Stimulated activated CD4-positive, alpha-beta T cell treated with anti-CD3 and anti-CD28 coated beads, Interleukin-4, amount 100 ng/mL, for 4 hours (primary cell): Measurements from ENCODE around the gene MAP3K14.
A peak's percentile ranks its signal among the peaks of the same experiment; 100 is the strongest.
"Not testable (repeated sequence)": the region's sequence is repeated elsewhere in the genome, so short reads cannot be mapped to it uniquely, and the experiment has no call there.

Source experiments
- DNase-seq, 2 experiments: peaks; one replicate each; pipeline ENCODE4 v3.0.0-alpha.2; 2020

The MAP3K14 gene

DNA sequence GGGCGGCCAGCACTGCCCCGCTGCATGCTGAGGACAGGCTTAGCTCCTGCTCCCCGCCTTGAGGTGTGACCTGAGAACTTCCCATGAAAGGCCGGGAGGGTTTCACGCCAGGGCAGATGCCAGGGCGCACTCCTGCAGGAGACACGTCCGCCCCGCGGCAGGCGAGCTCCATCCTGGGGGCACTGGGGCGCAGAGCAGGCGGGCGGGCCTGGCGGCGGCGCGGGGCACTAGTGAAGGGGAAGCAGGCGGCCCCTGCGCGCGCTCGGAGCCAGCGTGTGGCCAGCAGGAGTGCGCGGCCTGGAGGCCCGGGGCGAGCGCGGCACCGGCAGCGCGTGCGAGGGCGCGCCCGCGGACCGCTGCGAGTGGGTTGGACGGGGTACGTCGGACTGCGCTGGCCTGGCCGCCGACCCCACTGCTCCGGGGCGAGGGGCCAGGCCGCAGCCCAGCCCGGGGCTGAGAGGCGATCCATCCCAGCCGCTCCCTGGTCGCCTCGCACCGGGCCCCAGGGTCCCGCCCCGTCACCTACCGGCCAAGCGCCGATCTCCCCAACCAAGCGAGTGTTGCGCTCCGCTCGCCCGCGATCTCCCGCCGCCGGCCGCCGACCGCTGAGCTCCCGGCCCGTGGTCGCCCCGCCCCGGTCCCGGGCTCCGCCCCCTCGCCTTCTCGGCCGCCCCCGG lies at the start of gene MAP3K14:
MAP3K14 (minus strand) TSS at position 587 of the 677 bp plus-strand sequence. CDS start 26,275 bp downstream, outside the sequence.
- DNase-seq: peak; percentile 41 to 56

DNA sequence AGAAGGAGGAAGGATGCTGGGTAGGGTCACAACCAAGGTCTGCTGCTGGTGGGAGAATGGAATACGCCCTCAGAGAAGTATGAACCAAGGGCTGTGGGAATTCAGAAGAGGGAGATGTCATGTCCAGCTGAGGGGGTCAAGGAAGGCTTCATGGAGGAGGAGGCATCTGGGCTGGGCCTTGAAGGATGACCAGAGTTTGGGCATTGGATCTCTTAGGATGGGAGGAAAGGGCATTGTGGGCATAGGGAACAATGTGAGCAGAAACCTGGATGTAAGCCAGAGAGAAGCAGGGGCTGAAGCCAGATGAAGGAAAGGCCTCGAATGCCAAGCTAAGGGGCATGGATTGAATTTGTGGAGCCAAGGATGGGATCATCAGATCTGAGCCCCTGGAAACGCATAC lies 49.2 kb upstream of the MAP3K14 start:
- DNase-seq: no peak

DNA sequence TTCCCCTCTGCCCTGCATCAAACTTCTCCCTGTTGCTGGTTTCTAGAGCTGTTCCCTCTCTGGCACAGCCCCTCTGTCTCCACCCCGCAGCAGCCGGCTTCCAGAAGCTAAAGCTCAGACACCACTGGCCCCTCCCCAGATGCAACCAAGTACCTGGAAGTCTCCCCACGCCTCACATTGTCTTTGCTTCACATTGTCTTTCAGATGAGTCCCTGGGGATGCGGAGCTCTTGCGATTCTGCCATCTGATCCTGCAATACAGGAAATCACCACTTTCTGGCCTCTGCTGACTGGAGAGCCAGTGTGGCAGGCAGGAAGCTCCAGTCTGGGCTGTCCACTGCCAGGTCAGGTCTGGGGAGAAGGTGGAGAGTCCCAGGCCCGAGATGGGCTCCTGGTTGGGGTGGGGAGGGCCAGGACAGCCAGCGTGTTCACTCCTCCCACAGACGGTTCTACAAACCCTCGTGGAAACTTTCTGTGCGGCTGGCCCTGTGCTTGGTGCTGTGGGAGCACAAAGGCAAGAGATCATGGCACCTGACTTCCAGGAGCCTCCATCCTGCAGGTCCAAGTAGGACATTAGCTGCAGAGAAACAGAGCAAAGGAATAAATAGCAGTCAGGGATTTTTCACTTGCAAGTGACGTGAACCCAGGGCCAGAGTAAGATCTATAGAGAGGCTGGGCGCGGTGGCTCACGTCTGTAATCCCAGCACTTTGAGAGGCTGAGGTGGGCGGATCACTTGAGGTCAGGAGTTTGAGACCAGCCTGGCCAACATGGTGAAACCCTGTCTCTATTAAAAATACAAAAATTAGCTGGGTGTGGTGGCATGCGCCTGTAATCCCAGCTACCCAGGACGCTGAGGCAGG lies 47.9 kb upstream of the MAP3K14 start:
- no peak for DNase-seq

DNA sequence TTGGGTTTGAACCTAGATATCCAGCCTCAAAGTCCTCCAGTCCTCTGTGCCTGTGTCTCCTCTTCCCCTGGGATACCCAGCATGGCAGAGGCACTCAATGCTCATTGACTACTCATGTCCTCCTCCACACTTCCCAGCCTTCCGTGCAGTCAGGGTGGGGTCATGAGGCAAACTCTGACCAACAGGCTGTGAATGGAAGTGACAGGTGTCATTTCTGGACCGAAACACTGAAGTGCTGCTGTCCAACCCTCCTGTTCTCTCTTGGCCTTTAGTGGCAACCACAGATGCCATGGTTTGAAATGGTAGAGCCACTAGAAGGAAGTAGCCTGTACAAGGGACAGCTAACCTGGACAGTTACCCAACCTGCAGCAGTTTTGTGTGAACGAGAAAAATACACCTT lies 46.7 kb upstream of the MAP3K14 start:
- no peak for DNase-seq

DNA sequence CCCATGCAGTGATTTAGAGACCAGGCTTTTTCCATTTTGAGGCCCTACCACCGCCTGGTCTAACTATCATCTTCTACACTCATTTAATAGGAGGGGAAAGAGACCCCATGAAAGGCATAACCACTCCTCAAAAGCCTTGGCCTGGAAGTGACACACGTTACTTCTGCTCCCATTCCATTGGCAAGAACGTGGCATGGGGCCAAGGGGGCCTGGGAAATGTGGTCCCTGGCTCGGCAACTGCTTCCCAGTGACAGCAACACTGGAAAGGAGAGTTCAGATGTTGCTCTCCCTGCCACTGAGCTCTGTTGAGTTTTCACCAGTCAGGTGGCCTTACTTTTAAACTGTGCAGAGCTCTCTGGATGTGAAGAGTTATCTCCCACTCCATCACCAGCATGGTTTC lies 45.2 kb upstream of the MAP3K14 start:
- no peak for DNase-seq

DNA sequence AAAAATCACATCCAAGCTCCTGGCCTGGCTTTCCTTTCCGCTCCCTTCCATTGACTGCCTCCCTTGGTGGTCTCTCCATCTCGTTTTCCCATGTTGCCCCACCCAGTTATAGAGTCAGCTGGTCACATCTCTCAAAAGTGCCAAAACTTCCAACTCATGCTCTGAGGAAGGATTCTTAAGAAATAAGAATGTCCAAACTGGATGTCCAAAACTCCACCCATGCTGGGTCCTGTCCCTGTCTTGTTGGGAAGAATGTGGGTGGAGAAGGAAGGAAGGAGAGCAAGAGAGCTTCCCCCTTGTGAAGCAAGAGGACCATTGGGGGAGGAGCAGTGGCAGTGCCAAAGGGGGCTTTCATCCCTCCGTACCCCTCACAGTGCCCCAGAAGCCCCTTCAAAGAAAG lies 44.6 kb upstream of the MAP3K14 start:
- no peak for DNase-seq

DNA sequence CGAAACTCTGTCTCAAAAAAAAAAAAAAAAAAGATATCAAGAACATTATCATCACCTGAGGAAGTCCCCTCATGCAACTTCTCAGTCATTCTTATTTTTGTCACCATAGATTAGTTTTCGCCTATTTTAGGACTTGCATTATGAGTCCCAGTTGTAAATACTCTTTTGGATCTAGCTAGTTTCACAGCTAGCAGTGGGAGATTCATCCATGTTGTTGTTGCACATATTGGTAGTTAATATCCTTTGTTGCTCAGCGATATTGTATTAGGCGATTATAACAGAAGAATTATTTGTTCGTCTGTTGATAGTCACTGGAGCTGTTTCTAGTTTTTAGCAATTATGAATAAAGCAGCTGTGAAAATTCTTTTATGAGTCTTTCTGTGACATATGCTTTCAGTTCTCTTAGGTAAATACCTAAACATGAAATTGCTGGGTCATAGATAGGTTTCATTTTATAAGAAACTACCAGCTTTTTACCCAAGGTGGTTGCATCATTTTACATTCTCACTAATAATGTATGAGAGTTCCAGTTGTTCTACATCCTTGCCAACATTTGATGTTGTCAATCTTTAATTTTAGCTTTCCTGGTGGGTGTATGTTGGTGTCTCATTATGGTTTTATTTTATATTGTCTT lies 40.7 kb upstream of the MAP3K14 start:
- DNase-seq: no peak

DNA sequence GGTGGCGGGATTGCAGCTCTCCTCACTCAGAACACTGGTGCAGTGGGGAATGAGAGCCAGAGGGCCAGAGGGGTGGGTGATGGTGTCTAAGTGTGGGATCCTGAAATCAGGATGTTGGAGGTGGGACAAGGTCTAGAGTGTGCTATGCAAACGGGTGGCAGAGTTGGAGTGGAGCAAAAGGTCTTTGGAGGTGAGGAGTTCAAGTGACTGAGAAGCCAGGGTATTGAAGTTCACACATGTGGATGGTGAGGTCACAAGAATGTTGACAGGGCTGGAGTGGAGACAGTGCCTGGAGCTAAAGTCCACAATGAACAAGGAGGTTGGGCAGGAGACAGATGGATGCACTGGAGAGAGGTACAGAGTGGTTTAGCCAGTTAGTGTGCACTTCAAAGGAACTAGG lies 38.3 kb upstream of the MAP3K14 start:
- DNase-seq: no peak

DNA sequence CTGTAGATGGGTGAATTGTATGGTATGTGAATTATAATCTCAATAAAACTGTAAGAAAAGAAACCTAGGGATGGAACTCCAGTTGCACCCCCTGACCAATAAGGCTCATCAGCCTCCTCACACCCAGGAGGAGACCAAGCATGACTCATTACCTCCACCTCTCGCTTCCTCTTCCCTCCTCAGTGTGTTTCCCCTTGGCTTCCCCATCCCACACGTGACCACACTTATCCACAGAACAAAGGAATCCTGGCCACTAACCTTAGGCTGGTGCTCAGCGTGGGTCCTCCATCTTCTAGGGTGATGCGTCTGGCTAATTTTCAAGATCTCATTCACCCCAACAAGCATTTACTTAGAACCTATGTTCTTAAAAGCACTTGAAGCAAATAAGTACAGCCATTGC lies 36.2 kb upstream of the MAP3K14 start:
- DNase-seq: peak; percentile 11 to 60

DNA sequence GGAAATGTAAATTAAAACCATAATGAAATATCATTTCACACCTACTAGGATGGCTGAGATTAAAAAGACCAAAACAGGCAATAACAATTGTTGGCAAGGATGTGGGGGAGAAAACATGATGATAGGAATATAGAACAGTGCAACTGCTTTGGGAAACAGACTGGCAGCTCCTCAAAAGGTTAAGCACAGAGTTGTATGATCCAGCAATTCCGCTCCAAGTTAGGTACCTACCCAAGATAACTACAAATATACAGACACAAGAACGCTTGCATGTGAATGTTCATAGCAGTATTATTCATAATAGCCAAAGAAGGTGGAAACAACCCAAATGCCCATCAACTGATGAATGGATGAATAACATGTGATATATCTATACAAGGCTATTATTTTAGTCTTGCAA lies 35.0 kb upstream of the MAP3K14 start:
- no peak for DNase-seq

DNA sequence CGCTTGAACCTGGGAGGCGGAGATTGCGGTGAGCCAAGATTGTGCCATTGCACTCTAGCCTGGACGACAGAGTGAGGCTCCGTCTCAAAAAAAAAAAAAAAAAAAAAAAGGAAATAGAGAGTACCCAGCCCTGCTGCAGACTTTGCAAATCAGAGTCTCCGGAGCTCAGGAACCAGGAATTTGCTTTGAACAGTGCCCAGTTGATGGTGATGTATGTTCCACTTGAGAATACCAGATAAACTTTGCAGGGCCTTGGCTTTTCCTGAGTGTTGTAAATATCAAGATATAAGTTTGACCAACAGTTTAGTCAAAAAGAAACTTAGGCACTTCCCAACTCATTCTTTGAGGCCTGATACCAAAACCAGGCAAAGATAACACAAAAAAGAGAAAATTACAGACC lies 30.6 kb upstream of the MAP3K14 start:
- DNase-seq: no peak

DNA sequence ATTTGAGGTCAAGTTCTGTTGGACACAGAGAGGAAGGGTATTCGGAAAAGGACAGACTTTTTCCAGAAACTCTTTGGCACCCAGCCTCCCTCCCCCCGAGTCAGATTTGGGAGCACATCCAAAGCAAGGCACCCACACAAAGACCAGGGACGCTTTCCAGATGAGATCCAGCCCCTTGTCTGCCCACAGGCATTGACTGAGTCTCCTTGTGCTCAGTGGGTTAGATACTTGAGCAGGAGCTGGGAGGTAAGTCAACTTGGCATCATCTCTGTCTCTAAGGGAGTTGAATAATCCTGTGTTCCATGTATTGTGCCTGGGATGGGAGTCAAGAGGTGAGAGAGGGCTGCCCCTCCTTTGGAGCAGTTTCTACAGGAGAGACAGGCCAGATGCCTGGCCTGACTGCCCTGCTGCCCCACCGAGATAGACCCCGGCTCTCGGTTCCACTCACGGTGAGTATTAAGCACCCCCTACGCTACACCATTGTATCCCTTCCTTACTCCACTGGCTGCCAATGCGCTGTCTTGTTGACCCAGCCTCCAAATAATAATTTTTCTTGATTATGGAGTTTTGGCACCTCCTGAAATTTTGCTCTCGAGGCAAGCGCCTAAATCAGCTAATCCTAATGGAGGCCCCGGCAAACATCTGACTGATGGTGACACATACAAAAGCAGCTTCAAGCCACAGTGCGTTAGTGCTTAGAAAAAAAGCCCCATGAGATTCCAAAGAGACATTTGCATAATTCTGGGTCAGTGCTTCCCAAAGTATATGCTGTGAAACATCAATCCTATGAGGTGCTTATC lies 29.6 kb upstream of the MAP3K14 start:
- DNase-seq: no peak

DNA sequence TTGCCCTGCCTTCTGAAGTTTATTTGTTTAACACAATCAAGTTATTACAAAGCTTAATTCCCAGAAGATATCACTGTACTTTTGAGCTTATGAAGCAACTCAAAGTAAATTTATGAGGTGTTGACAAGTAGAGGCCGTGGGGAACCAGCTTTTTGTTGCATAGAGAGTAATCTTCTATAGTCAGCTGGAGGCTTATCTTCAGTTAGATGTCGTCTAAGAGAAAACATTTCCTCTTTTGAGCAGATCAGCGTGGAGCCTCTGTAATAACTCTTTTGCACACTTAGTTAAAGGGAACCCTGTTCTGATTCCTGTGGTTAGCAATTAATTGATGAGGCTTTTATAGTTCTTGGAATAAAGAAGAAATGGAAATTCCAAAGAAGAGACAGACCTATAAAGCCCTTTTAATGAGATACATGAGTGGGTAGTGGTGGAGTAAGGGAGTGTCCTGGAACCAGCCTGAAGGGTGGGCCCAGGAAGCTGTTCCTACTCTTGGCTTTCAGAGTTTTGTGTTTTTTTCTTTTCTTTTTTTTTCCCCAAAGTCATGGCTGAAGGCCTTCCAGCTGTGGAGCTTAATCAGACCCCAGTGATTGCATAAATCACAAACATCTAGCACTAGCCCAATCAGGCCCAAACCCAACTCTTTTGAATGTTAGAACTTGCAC lies 28.9 kb upstream of the MAP3K14 start:
- DNase-seq: no peak

DNA sequence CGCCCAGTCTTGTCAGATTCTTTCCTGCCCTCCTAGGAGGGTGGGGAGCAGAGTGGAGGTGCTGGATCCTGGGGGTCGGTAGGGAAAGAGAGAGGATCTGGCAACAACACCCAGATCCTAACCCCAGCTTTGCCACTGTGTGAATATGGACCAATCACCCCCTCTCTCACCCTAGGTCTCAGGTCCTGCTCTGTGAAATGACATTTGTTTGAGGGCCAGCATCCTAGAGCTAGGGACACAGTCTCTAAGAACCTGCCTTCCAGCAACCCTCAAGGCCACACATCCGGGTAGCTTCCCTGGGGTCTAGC lies 28.4 kb upstream of the MAP3K14 start:
- DNase-seq: no peak

DNA sequence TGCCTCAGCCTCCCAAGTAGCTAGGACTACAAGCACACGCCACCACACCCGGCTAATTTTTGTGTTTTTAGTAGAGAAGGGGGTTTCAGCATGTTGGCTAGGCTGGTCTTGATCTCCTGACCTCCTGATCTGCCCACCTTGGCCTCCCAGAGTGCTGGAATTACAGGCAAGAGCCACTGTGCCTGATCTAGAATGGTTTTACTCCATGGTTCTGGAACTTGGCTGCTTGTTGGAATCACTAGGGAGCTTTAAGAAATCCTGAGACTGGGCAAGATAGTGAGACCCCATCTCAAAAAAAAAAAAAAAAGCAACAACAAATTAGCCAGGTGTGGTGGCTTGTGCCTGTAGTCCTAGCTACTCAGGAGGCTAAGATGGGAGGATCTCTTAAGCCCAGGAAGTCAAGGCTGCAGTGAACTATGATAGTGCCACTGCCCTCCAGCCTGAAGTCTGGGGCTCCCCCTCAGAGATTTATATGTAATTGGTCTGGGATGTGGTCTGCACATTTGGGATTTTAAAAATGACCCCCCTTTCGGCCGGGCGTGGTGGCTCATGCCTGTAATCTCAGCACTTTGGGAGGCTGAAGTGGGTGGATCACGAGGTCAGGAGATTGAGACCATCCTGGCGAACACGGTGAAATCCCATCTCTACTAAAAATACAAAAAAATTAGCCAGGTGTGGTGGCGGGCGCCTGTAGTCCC lies 27.3 kb upstream of the MAP3K14 start:
- DNase-seq: not testable (repeated sequence)

DNA sequence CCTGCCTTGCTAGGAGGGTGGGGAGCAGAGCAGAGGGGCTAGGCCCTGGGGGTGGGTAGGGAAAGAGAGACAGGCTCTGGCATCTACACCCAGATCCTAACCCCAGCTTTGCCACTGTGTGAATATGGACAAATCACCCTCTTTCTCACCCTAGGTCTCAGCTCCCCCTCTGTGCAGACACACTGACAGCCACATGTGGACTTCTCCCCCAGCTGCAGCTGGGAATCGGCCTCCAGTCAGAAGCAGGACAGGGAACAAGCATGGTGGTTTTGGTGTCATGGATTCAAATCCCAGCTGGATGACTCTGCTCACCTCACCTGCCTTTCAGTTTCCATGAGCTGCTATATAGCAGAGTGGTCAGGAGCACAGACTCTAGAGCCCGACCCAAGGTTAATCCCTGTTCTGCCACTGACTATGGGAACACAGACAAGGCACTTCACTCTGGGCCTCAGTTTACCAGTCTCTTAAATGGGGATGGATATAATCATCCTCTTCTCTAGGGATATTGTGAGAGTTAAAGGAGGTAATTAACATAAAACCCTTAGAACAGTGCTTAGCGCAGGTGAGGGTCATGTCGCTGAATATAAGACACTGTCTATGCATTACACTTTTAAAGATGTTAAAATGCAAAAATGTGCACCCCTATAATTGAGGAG lies 26.2 kb upstream of the MAP3K14 start:
- DNase-seq: no peak

DNA sequence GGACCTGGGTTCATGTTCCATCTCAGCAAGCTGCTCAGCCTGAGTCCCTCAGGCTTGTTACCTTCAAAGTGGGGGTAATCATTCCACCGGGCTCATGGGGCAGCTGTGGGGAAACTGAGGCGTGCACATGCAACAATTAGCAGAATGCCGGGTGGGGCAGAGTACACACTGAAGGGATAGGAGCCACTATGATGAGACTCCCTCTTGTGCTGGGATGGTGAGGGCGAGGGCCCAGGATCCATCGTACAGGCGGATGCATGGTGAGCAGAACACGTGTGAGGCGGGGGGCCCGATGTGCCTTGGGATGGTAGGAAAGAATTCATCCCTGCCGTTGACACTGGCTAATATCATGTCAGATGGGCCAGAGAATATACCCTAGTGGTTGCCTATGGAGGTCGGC lies 25.5 kb upstream of the MAP3K14 start:
- no peak for DNase-seq

DNA sequence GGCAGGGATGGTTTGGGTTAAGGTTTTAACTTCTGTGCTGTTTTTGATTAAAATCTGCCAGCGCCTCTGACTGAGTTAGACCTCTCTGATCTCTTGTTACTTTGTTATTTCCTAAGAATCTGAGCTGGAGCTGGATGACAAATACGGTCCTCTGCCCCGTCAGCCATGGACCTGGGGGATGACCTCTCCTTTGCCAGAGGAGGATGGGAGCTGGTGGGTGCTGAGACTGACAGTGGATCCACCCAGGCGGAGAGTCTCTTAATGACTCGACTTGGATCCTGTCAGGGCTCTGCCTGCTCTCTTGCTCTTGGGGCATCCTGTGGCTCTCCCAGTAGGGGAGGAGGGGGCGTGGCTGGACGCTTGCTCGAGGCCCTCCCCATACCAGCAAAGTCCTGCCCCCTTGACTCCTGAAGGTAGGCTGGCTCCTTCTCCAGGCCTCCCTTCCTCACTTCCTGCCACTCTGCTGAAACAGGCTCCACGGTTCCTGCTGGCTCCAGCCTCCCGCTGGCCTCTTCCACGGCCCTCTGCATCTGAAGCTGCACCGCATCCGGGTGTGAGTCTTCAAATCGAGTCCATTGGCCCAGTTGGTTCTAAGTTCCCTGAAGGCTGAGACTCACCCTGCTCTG lies 24.8 kb upstream of the MAP3K14 start:
- no peak for DNase-seq

DNA sequence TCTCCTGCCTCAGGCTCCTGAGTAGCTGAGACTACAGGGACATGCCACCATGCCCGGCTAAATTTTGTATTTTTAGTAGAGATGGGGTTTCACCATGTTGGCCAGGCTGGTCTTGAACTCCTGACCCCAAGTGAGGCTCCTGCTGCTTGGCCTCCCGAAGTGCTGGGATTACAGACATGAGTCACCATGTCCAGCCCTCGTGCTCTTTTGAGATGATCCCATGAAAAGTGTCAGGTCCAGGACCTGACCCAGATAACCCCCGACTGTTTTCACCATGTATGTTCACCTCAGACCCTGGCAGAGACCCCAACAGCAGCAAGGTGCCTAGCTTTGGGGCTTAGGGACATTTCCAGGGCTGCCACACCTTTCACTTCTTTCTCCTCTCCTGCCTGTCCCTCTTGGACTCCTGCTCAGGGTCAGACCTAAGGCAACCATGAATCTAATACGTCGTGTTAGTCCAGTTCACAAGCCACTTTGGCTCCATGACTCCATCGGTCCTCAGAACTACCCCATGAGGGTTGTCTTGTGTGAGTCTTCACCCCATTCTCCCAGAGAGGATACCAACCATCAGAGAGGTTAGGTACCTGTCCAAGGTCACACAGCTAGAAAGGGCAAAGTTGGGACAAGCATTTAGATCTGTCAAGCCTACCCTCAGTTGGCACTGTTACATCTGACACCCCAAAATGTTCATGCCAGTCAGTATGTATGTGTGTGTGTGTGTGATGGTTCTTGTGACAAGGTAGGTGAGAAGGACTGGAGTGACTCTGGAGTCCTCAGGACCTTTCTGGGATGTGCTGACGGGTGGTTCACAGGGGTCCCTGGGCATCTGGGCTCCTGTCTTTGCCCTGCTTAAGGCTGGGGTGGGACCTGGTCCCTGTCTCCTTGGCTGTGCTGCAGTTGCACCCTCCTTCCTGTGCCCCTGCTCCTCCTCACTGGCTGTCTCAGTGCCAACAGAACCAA lies 23.1 kb upstream of the MAP3K14 start:
- DNase-seq: no peak
